WTC11 (cell line): ENCODE data around the gene POLH. TPM values are rescaled to one million over a fixed set of nuclear protein-coding genes. Genes with fewer than 3 reads are reported as not detected.

Source experiments
- ATAC-seq: fragments of 200-7000 bp; cut with Tn5 transposase; 2 replicates; pipeline ENCODE4 v1.10.0; 2021; ENCODE audit warnings: mild to moderate bottlenecking, moderate library complexity
- CTCF ChIA-PET: fragments of 300-600 bp; sonication (Branson Sonifier 250); formaldehyde crosslinking; loops from one replicate; lab custom pipeline; 2021; ENCODE audit warnings: antibody characterized with exemption; lab: Charles Lee
- POLR2A ChIA-PET: fragments of 350-600 bp; sonication (Branson Sonifier 250); formaldehyde crosslinking; loops from one replicate; lab custom pipeline; 2021; ENCODE audit warnings: antibody characterized with exemption; lab: Charles Lee
- DNase-seq: peaks from one replicate; pipeline ENCODE4 v3.0.0; 2021; ENCODE audit warnings: low spot score
- H3K27ac Mint-ChIP-seq: 2 replicates; pipeline ENCODE4 v1.8.0; 2021; ENCODE audit warnings: mixed read lengths
- H3K27me3 Mint-ChIP-seq: 2 replicates; pipeline ENCODE4 v1.8.0; 2021; ENCODE audit warnings: low read depth, mild to moderate bottlenecking, moderate library complexity, mixed read lengths
- H3K36me3 Mint-ChIP-seq: 2 replicates; pipeline ENCODE4 v1.8.0; 2021; ENCODE audit warnings: mixed read lengths
- H3K4me1 Mint-ChIP-seq: 2 replicates; pipeline ENCODE4 v1.8.0; 2022; ENCODE audit warnings: mixed read lengths
- H3K4me3 Mint-ChIP-seq: 2 replicates; pipeline ENCODE4 v1.8.0; 2021; ENCODE audit warnings: mild to moderate bottlenecking, moderate library complexity, mixed read lengths
- H3K9me3 Mint-ChIP-seq: 2 replicates; pipeline ENCODE4 v1.8.0; 2021; ENCODE audit warnings: mixed read lengths
- ESRRA ChIP-seq: sonication (generic); formaldehyde crosslinking; IDR thresholded peaks from 2 replicates; pipeline ENCODE4 v1.8.1; 2022; ENCODE audit warnings: mild to moderate bottlenecking, missing genetic modification reagents, borderline replicate concordance
- ETV6 ChIP-seq: sonication (generic); formaldehyde crosslinking; IDR thresholded peaks from 2 replicates; pipeline ENCODE4 v1.8.1; 2022; ENCODE audit warnings: mild to moderate bottlenecking, missing genetic modification reagents
- FOXP4 ChIP-seq: sonication (generic); formaldehyde crosslinking; IDR thresholded peaks from 2 replicates; pipeline ENCODE4 v1.8.0; 2022; ENCODE audit warnings: mild to moderate bottlenecking, missing genetic modification reagents
- GABPB1 ChIP-seq: sonication (generic); formaldehyde crosslinking; IDR thresholded peaks from 2 replicates; pipeline ENCODE4 v1.8.1; 2023; ENCODE audit warnings: mild to moderate bottlenecking, missing genetic modification reagents
- GRHL2 ChIP-seq: fragments of 250-450 bp; sonication (Bioruptor Pico); IDR thresholded peaks from 2 replicates; pipeline ENCODE4 v1.8.0; 2022; ENCODE audit warnings: mild to moderate bottlenecking, moderate library complexity; ENCODE audit not compliant: insufficient replicate concordance, severe bottlenecking
- GTF2I ChIP-seq: fragments of 250-450 bp; sonication (Bioruptor Pico); conservative IDR thresholded peaks from 2 replicates; pipeline ENCODE4 v1.4.0; 2021; ENCODE audit warnings: mild to moderate bottlenecking
- MYBL2 ChIP-seq: sonication (generic); formaldehyde crosslinking; IDR thresholded peaks from 2 replicates; pipeline ENCODE4 v1.8.1; 2023; ENCODE audit warnings: mild to moderate bottlenecking, moderate library complexity, missing genetic modification reagents
- NR2C2 ChIP-seq: sonication (generic); formaldehyde crosslinking; IDR thresholded peaks from 2 replicates; pipeline ENCODE4 v1.8.0; 2022; ENCODE audit warnings: mild to moderate bottlenecking, missing genetic modification reagents
- NR3C1 ChIP-seq: sonication (generic); formaldehyde crosslinking; conservative IDR thresholded peaks from 2 replicates; pipeline ENCODE4 v1.8.1; 2023; ENCODE audit warnings: low read depth, mild to moderate bottlenecking, missing genetic modification reagents
- OVOL2 ChIP-seq: fragments of 250-450 bp; sonication (Bioruptor Pico); IDR thresholded peaks from 2 replicates; pipeline ENCODE4 v1.9.0; 2021; ENCODE audit warnings: mild to moderate bottlenecking, borderline replicate concordance
- PRDM15 ChIP-seq: sonication (generic); formaldehyde crosslinking; IDR thresholded peaks from 2 replicates; pipeline ENCODE4 v1.8.0; 2022; ENCODE audit warnings: missing genetic modification reagents
- RELA ChIP-seq: sonication (generic); formaldehyde crosslinking; IDR thresholded peaks from 2 replicates; pipeline ENCODE4 v1.8.1; 2022; ENCODE audit warnings: missing genetic modification reagents, mild to moderate bottlenecking, borderline replicate concordance
- SP1 ChIP-seq: sonication (generic); formaldehyde crosslinking; conservative IDR thresholded peaks from 2 replicates; pipeline ENCODE4 v1.8.1; 2022; ENCODE audit warnings: missing genetic modification reagents
- ZNF416 ChIP-seq: fragments of 250-450 bp; sonication (Bioruptor Pico); IDR thresholded peaks from 2 replicates; pipeline ENCODE4 v1.9.0; 2021; ENCODE audit warnings: mild to moderate bottlenecking, inconsistent platforms
- ZNF423 ChIP-seq: fragments of 250-450 bp; sonication (Bioruptor Pico); IDR thresholded peaks from 2 replicates; pipeline ENCODE4 v2.1.2; 2022; ENCODE audit warnings: mild to moderate bottlenecking, moderate library complexity
- total RNA-seq: library from RNA; stranded (reverse); gene quantifications from 3 replicates; pipeline ENCODE4 v1.2.3, GENCODE V29; 2021
- TF ChIP-seq, protein P1 (sequence below): sonication (generic); formaldehyde crosslinking; IDR thresholded peaks from 2 replicates; pipeline ENCODE4 v1.8.1; 2022; ENCODE audit warnings: missing genetic modification reagents, borderline replicate concordance
- TF ChIP-seq, protein P2 (sequence below): fragments of 250-450 bp; sonication (Bioruptor Pico); IDR thresholded peaks from 2 replicates; pipeline ENCODE4 v1.9.0; 2021; ENCODE audit warnings: moderate library complexity, mild to moderate bottlenecking, inconsistent platforms, borderline replicate concordance

POLH gene
- total RNA-seq, 1 experiment from 2014 or later: 28.0 TPM

GRCh38 chr6:43639984-43640800 lies 64.2 kb downstream of the POLH start:
- peaks cover 22% of the 10 kb centered on the region for H3K4me1 Mint-ChIP-seq
- CTCF ChIA-PET: no interaction called here
- peak overlapping the region; percentile 17; the same call in 1 of the 2 replicates for H3K27ac Mint-ChIP-seq
- DNase-seq (no peak), ATAC-seq (no peak)
- peaks cover 30% of the 10 kb centered on the region for H3K36me3 Mint-ChIP-seq
- TF ChIP-seq GTF2I (CRISPR knock-in tag) (no peak), RELA (CRISPR knock-in tag) (no peak), ESRRA (CRISPR knock-in tag) (no peak), ZNF416 (CRISPR knock-in tag) (no peak), OVOL2 (CRISPR knock-in tag) (no peak), GABPB1 (no peak)
- TF ChIP-seq, protein P1, sequence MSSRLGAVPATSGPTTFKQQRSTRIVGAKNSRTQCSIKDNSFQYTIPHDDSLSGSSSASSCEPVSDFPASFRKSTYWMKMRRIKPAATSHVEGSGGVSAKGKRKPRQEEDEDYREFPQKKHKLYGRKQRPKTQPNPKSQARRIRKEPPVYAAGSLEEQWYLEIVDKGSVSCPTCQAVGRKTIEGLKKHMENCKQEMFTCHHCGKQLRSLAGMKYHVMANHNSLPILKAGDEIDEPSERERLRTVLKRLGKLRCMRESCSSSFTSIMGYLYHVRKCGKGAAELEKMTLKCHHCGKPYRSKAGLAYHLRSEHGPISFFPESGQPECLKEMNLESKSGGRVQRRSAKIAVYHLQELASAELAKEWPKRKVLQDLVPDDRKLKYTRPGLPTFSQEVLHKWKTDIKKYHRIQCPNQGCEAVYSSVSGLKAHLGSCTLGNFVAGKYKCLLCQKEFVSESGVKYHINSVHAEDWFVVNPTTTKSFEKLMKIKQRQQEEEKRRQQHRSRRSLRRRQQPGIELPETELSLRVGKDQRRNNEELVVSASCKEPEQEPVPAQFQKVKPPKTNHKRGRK (CRISPR knock-in tag): no peak
- TF ChIP-seq, protein P2, sequence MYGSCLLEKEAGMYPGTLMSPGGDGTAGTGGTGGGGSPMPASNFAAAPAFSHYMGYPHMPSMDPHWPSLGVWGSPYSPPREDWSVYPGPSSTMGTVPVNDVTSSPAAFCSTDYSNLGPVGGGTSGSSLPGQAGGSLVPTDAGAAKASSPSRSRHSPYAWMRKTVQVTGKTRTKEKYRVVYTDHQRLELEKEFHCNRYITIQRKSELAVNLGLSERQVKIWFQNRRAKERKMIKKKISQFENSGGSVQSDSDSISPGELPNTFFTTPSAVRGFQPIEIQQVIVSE (CRISPR knock-in tag): no peak
- POLR2A ChIA-PET: interaction anchor here (0.8 kb wide), 1 partner anchor 25 kb away, joined by 3 read pairs; no protein-coding TSS in a partner anchor
- H3K4me3 Mint-ChIP-seq: no peak overlapping the region
- no peaks in the 10 kb centered on the region for H3K27me3 Mint-ChIP-seq
- no peaks in the 10 kb centered on the region for H3K9me3 Mint-ChIP-seq

DNA sequence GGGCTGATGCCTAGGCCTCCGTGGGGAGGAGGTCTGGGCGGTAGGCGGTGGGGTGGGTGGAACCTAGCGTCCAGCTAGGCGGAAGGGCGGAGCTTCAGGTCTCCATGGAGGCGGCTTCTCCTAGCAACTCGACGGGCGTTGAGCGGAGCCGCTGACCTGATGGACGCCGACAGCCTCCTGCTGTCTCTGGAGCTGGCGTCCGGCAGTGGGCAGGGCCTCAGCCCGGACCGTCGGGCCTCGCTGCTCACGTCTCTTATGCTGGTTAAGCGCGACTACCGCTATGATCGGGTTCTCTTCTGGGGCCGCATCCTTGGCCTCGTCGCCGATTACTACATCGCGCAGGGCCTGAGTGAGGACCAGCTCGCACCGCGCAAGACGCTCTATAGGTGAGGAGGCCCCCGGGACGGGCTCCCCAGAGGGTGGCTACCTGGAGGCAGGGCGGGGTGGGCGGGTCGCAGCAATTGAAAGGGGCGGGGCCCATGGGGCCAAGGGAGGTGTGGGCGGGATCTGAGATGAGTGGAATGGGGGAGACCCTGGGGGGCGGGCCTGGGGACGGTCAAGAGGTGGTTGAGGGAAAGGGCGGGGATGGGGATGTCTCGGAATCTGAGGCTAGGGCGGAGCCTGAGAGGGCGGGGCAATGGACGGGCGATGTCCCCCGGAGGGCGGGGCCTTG lies 69.1 kb downstream of the POLH start, which contains the start of gene RSPH9:
Gene RSPH9, plus strand, starts transcription at position 97 of the 673 bp plus-strand sequence. Its CDS starts 63 bp downstream, at position 160.
- DNase-seq (peak; percentile 99), ATAC-seq (peak; percentile 94)
- peaks cover 14% of the 10 kb centered on the region for H3K36me3 Mint-ChIP-seq
- no peaks in the 10 kb centered on the region for H3K9me3 Mint-ChIP-seq
- H3K27me3 Mint-ChIP-seq: peaks cover 3% of the 10 kb centered on the region; the same call in 1 of the 2 replicates
- CTCF ChIA-PET: interaction anchor here (0.8 to 2.6 kb wide), 16 partner anchors 9 to 434 kb away, joined by 3 to 45 read pairs (median 6); partner anchors contain the start of genes GTPBP2, MAD2L1BP and VEGFA
- POLR2A ChIA-PET: interaction anchor here (0.5 to 2.5 kb wide), 7 partner anchors 9 to 357 kb away, joined by 3 to 32 read pairs (median 4); partner anchors contain the start of genes GTPBP2 and MAD2L1BP
- H3K4me1 Mint-ChIP-seq: peaks cover 15% of the 10 kb centered on the region
- H3K4me3 Mint-ChIP-seq: peak within 1 kb of the TSS; percentile 76
- peak within 1 kb of the TSS; percentile 99 for H3K27ac Mint-ChIP-seq
- no peak for TF ChIP-seq NR2C2 (CRISPR knock-in tag)
- TF ChIP-seq ZNF423 (CRISPR knock-in tag): peak; percentile 31; the same call in 1 of the 2 replicates
- TF ChIP-seq MYBL2 (CRISPR knock-in tag): no peak
- peak; percentile 17; the same call in 1 of the 2 replicates for TF ChIP-seq SP1
- TF ChIP-seq, all 79 proteins: peak for 2

DNA sequence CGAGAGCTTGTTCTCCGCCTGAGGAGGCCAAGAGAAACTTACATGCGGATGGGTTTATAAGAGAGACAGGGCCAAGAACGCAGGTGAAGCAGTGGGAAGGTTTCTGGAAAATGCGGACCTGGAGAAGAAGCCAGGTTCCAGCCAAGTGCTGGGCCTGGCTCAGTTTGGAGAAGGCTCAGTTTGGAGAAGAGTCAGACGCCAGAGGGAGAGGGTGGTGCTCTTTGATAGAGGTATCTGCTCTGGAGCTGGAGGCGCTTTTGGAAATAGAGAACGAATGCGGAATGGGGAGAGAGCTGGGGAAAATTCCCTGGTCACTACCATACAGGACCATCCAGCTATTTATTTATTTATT lies 69.6 kb downstream of the POLH start:
- ChIA-PET CTCF (interaction anchor here (0.8 to 2.6 kb wide), 16 partner anchors 9 to 433 kb away, joined by 3 to 45 read pairs (median 6); partner anchors contain the start of genes GTPBP2, MAD2L1BP and VEGFA), POLR2A (interaction anchor here (0.5 to 2.5 kb wide), 6 partner anchors 10 to 357 kb away, joined by 3 to 32 read pairs (median 4); partner anchors contain the start of genes GTPBP2 and MAD2L1BP)
- H3K4me1 Mint-ChIP-seq: peaks cover 15% of the 10 kb centered on the region
- peaks cover 9% of the 10 kb centered on the region for H3K36me3 Mint-ChIP-seq
- H3K4me3 Mint-ChIP-seq: peak overlapping the region; percentile 76
- peak overlapping the region; percentile 99 for H3K27ac Mint-ChIP-seq
- DNase-seq (no peak), ATAC-seq (peak; percentile 1; the same call in 1 of the 2 replicates)
- TF ChIP-seq FOXP4 (CRISPR knock-in tag) (0 out of 2 replicates have a peak, but pooled peaks have one; percentile 24), ETV6 (CRISPR knock-in tag) (no peak), GRHL2 (no peak), NR3C1 (CRISPR knock-in tag) (no peak), PRDM15 (CRISPR knock-in tag) (peak; percentile 63)
- no peaks in the 10 kb centered on the region for H3K9me3 Mint-ChIP-seq
- peaks cover 3% of the 10 kb centered on the region; the same call in 1 of the 2 replicates for H3K27me3 Mint-ChIP-seq
